HCT116 (cell line): ENCODE measurements around the gene PEX11A.

ENCODE experiments used
- ATF3 ChIP-seq: IDR thresholded peaks from 2 replicates; pipeline ENCODE4 v1.6.1; 2012
- CEBPB ChIP-seq: IDR thresholded peaks from 2 replicates; pipeline ENCODE4 v1.6.1; 2012; ENCODE audit warnings: low read depth
- CTCF ChIP-seq, 3 experiments: fragments of 200-600 bp in 1 of 3; sonication (generic) in 1 of 3; IDR thresholded peaks in 2 of 3; conservative IDR thresholded peaks in 1 of 3; 2 replicates each; pipeline ENCODE4 v1.5.1; 2012 to 2017; ENCODE audit warnings: low read depth in 2 of 3, low read length in 2 of 3, antibody characterized with exemption in 1 of 3, borderline replicate concordance in 1 of 3, control low read depth in 1 of 3, mild to moderate bottlenecking in 1 of 3, mixed read lengths in 1 of 3, mixed run types in 1 of 3, moderate library complexity in 1 of 3; ENCODE audit not compliant: insufficient read depth in 1 of 3
- EGR1 ChIP-seq: IDR thresholded peaks from 2 replicates; pipeline ENCODE4 v1.6.1; 2012; ENCODE audit warnings: low read depth
- EZH2 ChIP-seq: fragments of 200-600 bp; sonication (generic); IDR thresholded peaks from 2 replicates; pipeline ENCODE4 v1.6.1; 2017; ENCODE audit warnings: antibody characterized with exemption, mixed run types
- JUND ChIP-seq: IDR thresholded peaks from 2 replicates; pipeline ENCODE4 v1.6.1; 2012
- POLR2A ChIP-seq: IDR thresholded peaks from 2 replicates; pipeline ENCODE4 v1.7.0; 2011; ENCODE audit warnings: borderline replicate concordance; ENCODE audit not compliant: insufficient read depth, insufficient read length; ENCODE audit errors: extremely low read depth
- POLR2AphosphoS5 ChIP-seq: IDR thresholded peaks from 2 replicates; pipeline ENCODE4 v1.6.1; 2011; ENCODE audit warnings: mild to moderate bottlenecking, low read depth, low read length, moderate library complexity
- RAD21 ChIP-seq: IDR thresholded peaks from 2 replicates; pipeline ENCODE4 v1.6.1; 2012; ENCODE audit warnings: low read depth, mild to moderate bottlenecking
- REST ChIP-seq: IDR thresholded peaks from 2 replicates; pipeline ENCODE4 v1.6.1; 2012; ENCODE audit warnings: low read depth
- TCF7L2 ChIP-seq: IDR thresholded peaks from 2 replicates; pipeline ENCODE4 v1.7.0; 2011; ENCODE audit warnings: borderline replicate concordance, inconsistent platforms; ENCODE audit not compliant: insufficient read depth, insufficient read length; ENCODE audit errors: extremely low read depth
- ZBTB33 ChIP-seq: IDR thresholded peaks from 2 replicates; pipeline ENCODE4 v1.6.1; 2011; ENCODE audit warnings: mild to moderate bottlenecking, low read length, moderate library complexity; ENCODE audit not compliant: insufficient replicate concordance; ENCODE audit errors: extremely low read depth

GRCh38 chr15:89654301-89654761 lies 36.2 kb downstream of the PEX11A start:
- no peak for TF ChIP-seq CTCF (IDR thresholded peaks at IDR 0.05 in 2 of 3, conservative IDR thresholded peaks at IDR 0.05 in 1 of 3; ENCODE audit: borderline replicate concordance in 1 of 3, insufficient read depth in 1 of 3, low read depth in 2 of 3, low read length in 2 of 3)
- no peak for TF ChIP-seq POLR2AphosphoS5
- TF ChIP-seq ZBTB33: no peak
- TF ChIP-seq EZH2: no peak
- TF ChIP-seq POLR2A: no peak
- TF ChIP-seq REST: no peak
- TF ChIP-seq ATF3: no peak
- TF ChIP-seq TCF7L2: no peak
- TF ChIP-seq JUND: no peak
- no peak for TF ChIP-seq RAD21
- no peak for TF ChIP-seq CEBPB
- no peak for TF ChIP-seq EGR1
